Erythroblast (primary cell): ENCODE data around the gene RGS16.

ENCODE experiments used
- GATA1 ChIP-seq: IDR thresholded peaks from 2 replicates; pipeline ENCODE4 v1.6.1; 2011; ENCODE audit warnings: low read depth, mild to moderate bottlenecking, control low read depth, low read length, moderate library complexity
- POLR2A ChIP-seq: IDR thresholded peaks from 2 replicates; pipeline ENCODE4 v1.6.1; 2011; ENCODE audit warnings: mild to moderate bottlenecking, low read length

- TF ChIP-seq POLR2A (no peak), GATA1 (no peak)
Measured at GRCh38 chr1:182587093-182587492, 17.1 kb downstream of the RGS16 start.
